Mesenteric fat pad (tissue), 1 donor: ENCODE results near the gene ARAP2. TPM values are rescaled to one million over a fixed set of nuclear protein-coding genes. Genes with fewer than 3 reads are reported as not detected.

Experiments
- DNase-seq: peaks from one replicate; pipeline ENCODE4 v3.0.0-alpha.2; 2020; ENCODE audit warnings: low spot score
- total RNA-seq: library from RNA; stranded (reverse); fragmentation: NEBNext Ultra II Directional; extraction: Animal tissue kit (Norgen Biotek cat#: 25700); gene quantifications from one replicate; pipeline ENCODE4 v1.2.1, GENCODE V29; 2021
- donor health status: DM: yes; HTN: yes; CAD: no.

The ARAP2 gene
- total RNA-seq, 1 donor from 2014 or later = 13.5 TPM

- no peak for DNase-seq
These were observed 26.2 kb downstream of the ARAP2 start for GRCh38 chr4:36218121-36218520.

- DNase-seq = no peak
These were observed 28.7 kb downstream of the ARAP2 start for GRCh38 chr4:36215627-36216026.

GRCh38 chr4:36214735-36215485 is 29.4 kb downstream of the ARAP2 start:
- no peak for DNase-seq

GRCh38 chr4:36213977-36214376 is 30.3 kb downstream of the ARAP2 start:
- DNase-seq = no peak

- DNase-seq = no peak
These were observed 33.2 kb downstream of the ARAP2 start for GRCh38 chr4:36211084-36211483.

GRCh38 chr4:36209941-36210649 is 34.2 kb downstream of the ARAP2 start:
- DNase-seq = no peak

GRCh38 chr4:36208893-36209473 is 35.3 kb downstream of the ARAP2 start:
- DNase-seq = no peak

- no peak for DNase-seq
These were observed 36.3 kb downstream of the ARAP2 start for GRCh38 chr4:36207831-36208520.

- no peak for DNase-seq
These were observed 36.9 kb downstream of the ARAP2 start for GRCh38 chr4:36207367-36207766.

- no peak for DNase-seq
These were observed 37.6 kb downstream of the ARAP2 start for GRCh38 chr4:36206603-36207311.

- no peak for DNase-seq
These were observed 38.3 kb downstream of the ARAP2 start for GRCh38 chr4:36206012-36206411.

GRCh38 chr4:36198861-36199260 is 45.5 kb downstream of the ARAP2 start:
- DNase-seq = no peak

- DNase-seq = no peak
These were observed 46.1 kb downstream of the ARAP2 start for GRCh38 chr4:36198068-36198808.

- DNase-seq = no peak
These were observed 46.8 kb downstream of the ARAP2 start for GRCh38 chr4:36197501-36197900.

GRCh38 chr4:36196145-36196913 is 48.0 kb downstream of the ARAP2 start:
- no peak for DNase-seq

- no peak for DNase-seq
These were observed 51.4 kb downstream of the ARAP2 start for GRCh38 chr4:36192922-36193321.

- no peak for DNase-seq
These were observed 54.6 kb downstream of the ARAP2 start for GRCh38 chr4:36189511-36190226.

GRCh38 chr4:36187723-36188333 is 56.5 kb downstream of the ARAP2 start:
- no peak for DNase-seq
